GM18517 (cell line): ENCODE results near the gene KIAA0319L.
"Not testable (repeated sequence)": the region's sequence is repeated elsewhere in the genome, so short reads cannot be mapped to it uniquely, and the experiment has no call there.

Experiments
- ATAC-seq: cut with Tn5 transposase; IDR thresholded peaks from one replicate; pipeline ENCODE4 v1.9.1; 2021; ENCODE audit warnings: mild to moderate bottlenecking, moderate library complexity; ENCODE audit not compliant: unreplicated experiment

Gene KIAA0319L

GRCh38 chr1:35557118-35557610 is at the start of gene KIAA0319L:
TSS of gene KIAA0319L (minus strand) at chr1:35557403. CDS start at chr1:35554491, 2,912 bp downstream.
- ATAC-seq: peak; percentile 81

GRCh38 chr1:35605867-35606182 is 48.6 kb upstream of the KIAA0319L start:
- ATAC-seq: no peak

- no peak for ATAC-seq
Measured at GRCh38 chr1:35605071-35605866, 48.1 kb upstream of the KIAA0319L start.

- no peak for ATAC-seq
Measured at GRCh38 chr1:35603941-35604340, 46.7 kb upstream of the KIAA0319L start.

- ATAC-seq: no peak
Measured at GRCh38 chr1:35603468-35603867, 46.3 kb upstream of the KIAA0319L start.

GRCh38 chr1:35600593-35600992 is 43.4 kb upstream of the KIAA0319L start:
- no peak for ATAC-seq

- ATAC-seq: no peak
Measured at GRCh38 chr1:35599411-35599810, 42.2 kb upstream of the KIAA0319L start.

GRCh38 chr1:35598895-35599294 is 41.7 kb upstream of the KIAA0319L start:
- no peak for ATAC-seq

GRCh38 chr1:35597870-35598269 is 40.7 kb upstream of the KIAA0319L start:
- ATAC-seq: no peak

GRCh38 chr1:35595684-35596083 is 38.5 kb upstream of the KIAA0319L start:
- no peak for ATAC-seq

- no peak for ATAC-seq
Measured at GRCh38 chr1:35594005-35594760, 37.0 kb upstream of the KIAA0319L start.

- no peak for ATAC-seq
Measured at GRCh38 chr1:35592991-35593769, 36.0 kb upstream of the KIAA0319L start.

GRCh38 chr1:35591211-35591610 is 34.0 kb upstream of the KIAA0319L start:
- no peak for ATAC-seq

- no peak for ATAC-seq
Measured at GRCh38 chr1:35590476-35591040, 33.4 kb upstream of the KIAA0319L start.

- ATAC-seq: no peak
Measured at GRCh38 chr1:35589516-35590427, 32.6 kb upstream of the KIAA0319L start.

GRCh38 chr1:35588197-35588910 is 31.2 kb upstream of the KIAA0319L start:
- ATAC-seq: no peak

- ATAC-seq: no peak
Measured at GRCh38 chr1:35587736-35588135, 30.5 kb upstream of the KIAA0319L start.

- no peak for ATAC-seq
Measured at GRCh38 chr1:35586808-35587207, 29.6 kb upstream of the KIAA0319L start.

GRCh38 chr1:35585805-35586204 is 28.6 kb upstream of the KIAA0319L start:
- not testable (repeated sequence) for ATAC-seq
